Activated CD8-positive, alpha-beta T cell treated with anti-CD3 and anti-CD28 coated beads for 36 hours (primary cell): ENCODE measurements around the gene TEX14. TPM values are rescaled to one million over a fixed set of nuclear protein-coding genes. Genes with fewer than 3 reads are reported as not detected.
"Not testable (repeated sequence)": the region's sequence is repeated elsewhere in the genome, so short reads cannot be mapped to it uniquely, and the experiment has no call there.

Experiments
- ATAC-seq: fragments of 200-7000 bp; cut with Tn5 transposase; one replicate; pipeline ENCODE4 v1.10.0; 2021; ENCODE audit warnings: mild to moderate bottlenecking, moderate library complexity
- CTCF ChIA-PET: fragments of 350-600 bp; sonication (Branson Sonifier 250); formaldehyde crosslinking; loops from one replicate; lab custom pipeline; 2021; ENCODE audit warnings: antibody characterized with exemption; lab: Charles Lee
- POLR2A ChIA-PET: fragments of 350-600 bp; sonication (Branson Sonifier 250); formaldehyde crosslinking; loops from one replicate; lab custom pipeline; 2021; ENCODE audit warnings: antibody characterized with exemption; lab: Charles Lee
- DNase-seq: peaks from one replicate; pipeline ENCODE4 v3.0.0-alpha.2; 2020
- H3K27ac Mint-ChIP-seq: one replicate; pipeline ENCODE4 v1.8.0; 2021; ENCODE audit warnings: mild to moderate bottlenecking, mixed read lengths
- H3K27me3 Mint-ChIP-seq: one replicate; pipeline ENCODE4 v1.8.0; 2021; ENCODE audit warnings: mixed read lengths
- H3K36me3 Mint-ChIP-seq: one replicate; pipeline ENCODE4 v1.8.0; 2021; ENCODE audit warnings: low read depth, mixed read lengths
- H3K4me1 Mint-ChIP-seq: one replicate; pipeline ENCODE4 v1.8.0; 2021; ENCODE audit warnings: low read depth, mixed read lengths
- H3K4me3 Mint-ChIP-seq: one replicate; pipeline ENCODE4 v1.8.0; 2021; ENCODE audit warnings: mild to moderate bottlenecking, moderate library complexity, mixed read lengths
- H3K9me3 Mint-ChIP-seq: one replicate; pipeline ENCODE4 v1.8.0; 2021; ENCODE audit warnings: mixed read lengths
- CTCF ChIP-seq: fragments of 200-600 bp; IDR thresholded peaks from one replicate; pipeline ENCODE4 v1.8.0; 2022; ENCODE audit warnings: antibody characterized with exemption, mild to moderate bottlenecking
- intact Hi-C: fragments of 100-400 bp; cut with micrococcal nuclease; formaldehyde crosslinking; loops from one replicate; pipeline ENCODE4 v1.10.0; 2022
- total RNA-seq, 2 experiments: library from RNA; stranded (reverse); gene quantifications; one replicate each; pipeline ENCODE4 v1.2.3, GENCODE V29; 2021

The TEX14 gene
- total RNA-seq, 2 experiments from 2014 or later: 0.23 to 0.31 TPM

- H3K27ac Mint-ChIP-seq: peak overlapping the region; percentile 94
- H3K27me3 Mint-ChIP-seq: no peaks in the 10 kb centered on the region
- H3K4me3 Mint-ChIP-seq: peak overlapping the region; percentile 86
- ChIA-PET POLR2A (interaction anchor here (0.7 to 6.4 kb wide), 15 partner anchors 8 to 1207 kb away, joined by 3 to 78 read pairs (median 3); partner anchors contain the start of gene PPM1E), CTCF (interaction anchor here (0.9 to 2.3 kb wide), 6 partner anchors 9 to 312 kb away, joined by 3 to 7 read pairs (median 4); partner anchors contain the start of genes HSF5 and MTMR4)
- intact Hi-C loops: no loop called here
- no peak for ATAC-seq
- no peak for TF ChIP-seq CTCF
- peaks cover 23% of the 10 kb centered on the region for H3K36me3 Mint-ChIP-seq
- no peaks in the 10 kb centered on the region for H3K9me3 Mint-ChIP-seq
- DNase-seq: no peak
- peaks cover 23% of the 10 kb centered on the region for H3K4me1 Mint-ChIP-seq
Measured at GRCh38 chr17:58693208-58693607, 1.4 kb upstream of the TEX14 start.

GRCh38 chr17:58692239-58693055, 602 bp upstream of the TEX14 start, which contains the start of gene RAD51C:
Gene RAD51C, plus strand, starts transcription at chr17:58692602. Its CDS starts 42 bp downstream, at chr17:58692644.
- POLR2A ChIA-PET: interaction anchor here (0.7 to 6.4 kb wide), 17 partner anchors 9 to 1206 kb away, joined by 3 to 78 read pairs (median 3); partner anchors contain the start of genes PPM1E and TRIM37
- Mint-ChIP-seq H3K9me3 (no peaks in the 10 kb centered on the region), H3K27me3 (no peaks in the 10 kb centered on the region), H3K27ac (peak within 1 kb of the TSS; percentile 94), H3K36me3 (peaks cover 23% of the 10 kb centered on the region), H3K4me1 (peaks cover 23% of the 10 kb centered on the region), H3K4me3 (peak within 1 kb of the TSS; percentile 86)
- no peak for TF ChIP-seq CTCF
- DNase-seq (peak; percentile 92), ATAC-seq (peak; percentile 98)
- intact Hi-C loops: no loop called here
- CTCF ChIA-PET: interaction anchor here (0.9 to 2.3 kb wide), 8 partner anchors 10 to 313 kb away, joined by 3 to 7 read pairs (median 4); partner anchors contain the start of genes HSF5 and MTMR4

GRCh38 chr17:58690033-58690432, 1.8 kb downstream of the TEX14 start:
- Mint-ChIP-seq H3K36me3 (peaks cover 17% of the 10 kb centered on the region), H3K4me1 (peaks cover 20% of the 10 kb centered on the region)
- H3K4me3 Mint-ChIP-seq, ATAC-seq, intact Hi-C loops, H3K27ac Mint-ChIP-seq, H3K27me3 Mint-ChIP-seq, DNase-seq, H3K9me3 Mint-ChIP-seq: not testable (repeated sequence)
- ChIA-PET CTCF (interaction anchor here (0.9 kb wide), 1 partner anchor 171 kb away, joined by 3 read pairs; no protein-coding TSS in a partner anchor), POLR2A (interaction anchor here (0.9 to 6.4 kb wide), 3 partner anchors 31 to 61 kb away, joined by 3 to 78 read pairs (median 36); no protein-coding TSS in a partner anchor)

- ATAC-seq (no peak), DNase-seq (no peak)
- peaks cover 9% of the 10 kb centered on the region for H3K36me3 Mint-ChIP-seq
- no peak for TF ChIP-seq CTCF
- CTCF ChIA-PET: interaction anchor here (1.0 kb wide), 2 partner anchors 112 to 316 kb away, joined by 3 read pairs; no protein-coding TSS in a partner anchor
- POLR2A ChIA-PET: interaction anchor here (4.7 to 6.4 kb wide), 2 partner anchors 30 to 57 kb away, joined by 36 to 78 read pairs; no protein-coding TSS in a partner anchor
- H3K27ac Mint-ChIP-seq: no peak overlapping the region
- no peaks in the 10 kb centered on the region for H3K9me3 Mint-ChIP-seq
- H3K4me3 Mint-ChIP-seq: no peak overlapping the region
- H3K4me1 Mint-ChIP-seq: peaks cover 9% of the 10 kb centered on the region
- no peaks in the 10 kb centered on the region for H3K27me3 Mint-ChIP-seq
- intact Hi-C loops: no loop called here
Measured at GRCh38 chr17:58688521-58688920, 3.3 kb downstream of the TEX14 start.

GRCh38 chr17:58686980-58687379, 4.9 kb downstream of the TEX14 start:
- no peak overlapping the region for H3K27ac Mint-ChIP-seq
- no peaks in the 10 kb centered on the region for H3K4me1 Mint-ChIP-seq
- H3K27me3 Mint-ChIP-seq: no peaks in the 10 kb centered on the region
- no peak for TF ChIP-seq CTCF
- ChIA-PET CTCF (no interaction called here), POLR2A (interaction anchor here (0.6 to 1.1 kb wide), 3 partner anchors 22 to 818 kb away, joined by 3 to 6 read pairs (median 3); no protein-coding TSS in a partner anchor)
- no peaks in the 10 kb centered on the region for H3K9me3 Mint-ChIP-seq
- DNase-seq: no peak
- H3K4me3 Mint-ChIP-seq: no peak overlapping the region
- intact Hi-C loops: no loop called here
- H3K36me3 Mint-ChIP-seq: no peaks in the 10 kb centered on the region
- ATAC-seq: no peak

- POLR2A ChIA-PET, H3K27me3 Mint-ChIP-seq, intact Hi-C loops, H3K4me3 Mint-ChIP-seq, ATAC-seq, H3K9me3 Mint-ChIP-seq, H3K4me1 Mint-ChIP-seq, H3K36me3 Mint-ChIP-seq, DNase-seq, CTCF ChIA-PET, H3K27ac Mint-ChIP-seq: not testable (repeated sequence)
Measured at GRCh38 chr17:58684462-58684861, 7.4 kb downstream of the TEX14 start.
